ENCODE results near the gene SELENON. TPM values are rescaled to one million over a fixed set of nuclear protein-coding genes. Genes with fewer than 3 reads are reported as not detected.
A peak's percentile ranks its signal among the peaks of the same experiment; 100 is the strongest.

SELENON gene
- total and polyA plus RNA-seq, 7 experiments from 2014 or later, result 2.6 to 27.7 (median 25.2) TPM

DNA sequence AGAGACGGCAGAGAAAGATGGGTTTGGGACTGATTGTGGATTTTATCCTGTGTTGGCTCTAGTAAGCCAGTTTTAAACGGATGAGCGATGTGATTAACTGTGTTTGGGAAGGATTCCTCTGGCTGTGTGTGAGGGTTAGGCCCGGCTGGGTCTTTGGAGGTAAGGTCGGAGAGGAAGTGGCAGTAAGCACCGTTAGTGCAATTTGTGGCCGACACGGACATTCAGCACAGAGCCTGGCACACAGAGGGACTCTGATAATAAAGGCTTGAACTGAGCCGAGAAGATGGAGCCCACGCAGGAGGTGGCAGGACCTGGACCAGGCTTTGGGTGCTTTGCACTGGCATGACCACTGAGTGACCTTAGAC is 21.1 kb downstream of the SELENON start:
- H3K4me3 Mint-ChIP-seq, result peak overlapping the region; percentile 89 to 96 (median 93)
- intact Hi-C loops (cut with micrococcal nuclease), result loop anchor here in 1 of 2 donors (2.0 kb wide), 3 partner anchors 46 to 574 kb away; partner anchors contain the start of gene RSRP1
- DNase-seq (no peak), ATAC-seq (no peak)
- no peaks in the 10 kb centered on the region for H3K27me3 ChIP-seq (ENCODE audit: control insufficient read depth in 2 of 2, insufficient read depth in 2 of 2, low read length in 2 of 2)
- H3K4me3 ChIP-seq (ENCODE audit: low read length), result peak overlapping the region; percentile 97
- peaks cover 30 to 61% (median 46%) of the 10 kb centered on the region in 7 donors for H3K4me1 Mint-ChIP-seq
- peaks cover 0 to 12% (median 0%) of the 10 kb centered on the region in 11 donors for H3K9me3 Mint-ChIP-seq
- CTCF ChIA-PET, result interaction anchor here (1.0 to 3.8 kb wide), 4 partner anchors 11 to 212 kb away, joined by 3 to 11 read pairs (median 4); partner anchors contain the start of gene PAFAH2
- H3K27ac ChIP-seq (ENCODE audit: low read depth, low read length), result peak overlapping the region; percentile 91
- peaks cover 0 to 11% (median under 1%) of the 10 kb centered on the region in 3 experiments for H3K36me3 ChIP-seq (ENCODE audit: control insufficient read depth in 2 of 3, insufficient read depth in 3 of 3, low read length in 3 of 3)
- H3K9me3 ChIP-seq (ENCODE audit: control insufficient read depth in 2 of 3, low read length in 3 of 3), result no peaks in the 10 kb centered on the region
- H3K27me3 Mint-ChIP-seq, result no peaks in the 10 kb centered on the region
- POLR2A ChIA-PET, result interaction anchor here (0.6 to 3.8 kb wide), 17 partner anchors 10 to 589 kb away, joined by 3 to 32 read pairs (median 5); partner anchors contain the start of genes PAFAH2 and SYF2
- H3K27ac Mint-ChIP-seq, result peak overlapping the region; percentile 92 to 98 (median 94)
- H3K4me1 ChIP-seq (ENCODE audit: control insufficient read depth in 2 of 2, insufficient read depth in 2 of 2, low read length in 2 of 2), result peaks cover 19 to 28% of the 10 kb centered on the region in 2 donors
- H3K36me3 Mint-ChIP-seq, result peaks cover 0 to 6% (median 1%) of the 10 kb centered on the region in 5 donors

- Mint-ChIP-seq H3K4me3 (peak overlapping the region; percentile 89 to 96 (median 93)), H3K27me3 (no peaks in the 10 kb centered on the region), H3K4me1 (peaks cover 30 to 57% (median 44%) of the 10 kb centered on the region in 7 donors), H3K27ac (peak overlapping the region; percentile 92 to 98 (median 94)), H3K9me3 (peaks cover 0 to 12% (median 0%) of the 10 kb centered on the region in 11 donors), H3K36me3 (peaks cover 0 to 8% (median 4%) of the 10 kb centered on the region in 5 donors)
- ATAC-seq (no peak), DNase-seq (no peak)
- ChIA-PET POLR2A (interaction anchor here (0.6 to 3.8 kb wide), 4 partner anchors 10 to 102 kb away, joined by 3 to 32 read pairs (median 4); no protein-coding TSS in a partner anchor), CTCF (interaction anchor here (1.0 to 3.8 kb wide), 4 partner anchors 11 to 213 kb away, joined by 3 to 11 read pairs (median 4); partner anchors contain the start of gene PAFAH2)
- Histone ChIP-seq H3K4me1 (ENCODE audit: control insufficient read depth in 2 of 2, insufficient read depth in 2 of 2, low read length in 2 of 2) (peaks cover 19 to 28% of the 10 kb centered on the region in 2 donors), H3K9me3 (ENCODE audit: control insufficient read depth in 2 of 3, low read length in 3 of 3) (no peaks in the 10 kb centered on the region), H3K36me3 (ENCODE audit: control insufficient read depth in 2 of 3, insufficient read depth in 3 of 3, low read length in 3 of 3) (peaks cover 0 to 13% (median 7%) of the 10 kb centered on the region in 3 experiments), H3K4me3 (ENCODE audit: low read length) (peak overlapping the region; percentile 97), H3K27ac (ENCODE audit: low read depth, low read length) (peak overlapping the region; percentile 91), H3K27me3 (ENCODE audit: control insufficient read depth in 2 of 2, insufficient read depth in 2 of 2, low read length in 2 of 2) (no peaks in the 10 kb centered on the region)
- intact Hi-C loops (cut with micrococcal nuclease), result loop anchor here in 1 of 2 donors (2.0 kb wide), 3 partner anchors 47 to 575 kb away; partner anchors contain the start of gene RSRP1
Observed at GRCh38 chr1:25821630-25822091, 21.7 kb downstream of the SELENON start.

DNA sequence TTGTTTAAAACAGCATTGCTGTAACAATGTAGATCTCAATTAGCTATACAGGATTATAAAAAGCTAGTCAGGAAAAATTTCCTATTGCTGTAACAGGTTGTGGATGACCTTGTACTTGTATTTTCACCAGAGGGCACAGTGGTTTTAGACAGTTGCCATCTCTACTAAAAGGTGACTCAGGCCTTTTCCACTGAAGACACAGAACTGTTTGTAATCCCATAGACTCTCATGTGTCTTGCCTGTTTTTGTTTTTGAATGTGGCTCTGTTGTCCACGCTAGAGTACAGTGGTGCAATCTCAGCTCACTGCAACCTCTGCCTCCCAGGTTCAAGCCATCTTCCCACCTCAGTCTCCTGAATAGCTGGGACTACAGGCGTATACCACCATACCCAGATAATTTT is 25.6 kb downstream of the SELENON start:
- intact Hi-C loops (cut with micrococcal nuclease), result no loop called here
- ChIA-PET POLR2A (no interaction called here), CTCF (interaction anchor here (0.6 kb wide), 1 partner anchor 195 kb away, joined by 3 read pairs; no protein-coding TSS in a partner anchor)
- Mint-ChIP-seq H3K27ac (no peak overlapping the region), H3K36me3 (peaks cover under 1 to 31% (median 25%) of the 10 kb centered on the region in 5 donors), H3K4me1 (peaks cover 18 to 27% (median 18%) of the 10 kb centered on the region in 7 donors), H3K4me3 (no peak overlapping the region), H3K9me3 (peaks cover 0 to 4% (median 0%) of the 10 kb centered on the region in 11 donors), H3K27me3 (no peaks in the 10 kb centered on the region)
- Histone ChIP-seq H3K4me1 (ENCODE audit: control insufficient read depth in 2 of 2, insufficient read depth in 2 of 2, low read length in 2 of 2) (peaks cover 13 to 14% of the 10 kb centered on the region in 2 donors), H3K27me3 (ENCODE audit: control insufficient read depth in 2 of 2, insufficient read depth in 2 of 2, low read length in 2 of 2) (no peaks in the 10 kb centered on the region), H3K36me3 (ENCODE audit: control insufficient read depth in 2 of 3, insufficient read depth in 3 of 3, low read length in 3 of 3) (peaks cover 9 to 48% (median 11%) of the 10 kb centered on the region in 3 experiments), H3K4me3 (ENCODE audit: low read length) (no peak overlapping the region), H3K27ac (ENCODE audit: low read depth, low read length) (no peak overlapping the region), H3K9me3 (ENCODE audit: control insufficient read depth in 2 of 3, low read length in 3 of 3) (no peaks in the 10 kb centered on the region)
- ATAC-seq (no peak), DNase-seq (no peak)

- ChIA-PET POLR2A (no interaction called here), CTCF (no interaction called here)
- H3K4me1 Mint-ChIP-seq, result peaks cover 8 to 28% (median 17%) of the 10 kb centered on the region in 7 donors
- Histone ChIP-seq H3K36me3 (ENCODE audit: control insufficient read depth in 2 of 3, insufficient read depth in 3 of 3, low read length in 3 of 3) (peaks cover 9 to 58% (median 11%) of the 10 kb centered on the region in 3 experiments), H3K27me3 (ENCODE audit: control insufficient read depth in 2 of 2, insufficient read depth in 2 of 2, low read length in 2 of 2) (no peaks in the 10 kb centered on the region), H3K27ac (ENCODE audit: low read depth, low read length) (no peak overlapping the region), H3K4me3 (ENCODE audit: low read length) (no peak overlapping the region), H3K4me1 (ENCODE audit: control insufficient read depth in 2 of 2, insufficient read depth in 2 of 2, low read length in 2 of 2) (peaks cover 6 to 9% of the 10 kb centered on the region in 2 donors), H3K9me3 (ENCODE audit: control insufficient read depth in 2 of 3, low read length in 3 of 3) (no peaks in the 10 kb centered on the region)
- H3K27me3 Mint-ChIP-seq, result no peaks in the 10 kb centered on the region
- no peak overlapping the region for H3K27ac Mint-ChIP-seq
- peaks cover 5 to 40% (median 30%) of the 10 kb centered on the region in 5 donors for H3K36me3 Mint-ChIP-seq
- no peak overlapping the region for H3K4me3 Mint-ChIP-seq
- DNase-seq (no peak), ATAC-seq (no peak)
- intact Hi-C loops (cut with micrococcal nuclease), result no loop called here
- H3K9me3 Mint-ChIP-seq, result peaks cover 0 to under 1% (median 0%) of the 10 kb centered on the region in 11 donors
Observed at GRCh38 chr1:25826571-25826970, 26.6 kb downstream of the SELENON start.

DNA sequence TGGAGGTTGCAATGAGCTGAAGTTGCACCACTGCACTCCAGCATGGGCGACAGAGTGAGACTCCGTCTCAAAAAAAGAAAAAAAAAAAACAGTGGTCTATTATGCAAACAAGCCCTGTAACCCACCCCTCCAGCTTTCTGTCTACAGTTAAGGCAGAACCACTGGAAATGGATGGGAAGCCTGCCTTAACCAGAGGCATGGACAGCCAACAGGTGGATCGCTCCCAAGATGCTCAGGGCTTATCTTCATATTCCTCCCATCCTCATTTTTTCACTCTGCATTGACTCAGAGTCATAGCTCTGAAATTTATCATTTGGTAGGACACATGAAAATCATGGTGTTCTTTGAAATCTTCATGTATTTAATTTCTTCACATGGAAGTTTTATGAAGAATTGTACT is 28.5 kb downstream of the SELENON start:
- peaks cover under 1 to 28% (median 24%) of the 10 kb centered on the region in 7 donors for H3K4me1 Mint-ChIP-seq
- ATAC-seq (no peak), DNase-seq (no peak)
- no peaks in the 10 kb centered on the region for H3K9me3 Mint-ChIP-seq
- CTCF ChIA-PET, result no interaction called here
- peaks cover 0 to 14% of the 10 kb centered on the region in 2 donors for H3K4me1 ChIP-seq (ENCODE audit: control insufficient read depth in 2 of 2, insufficient read depth in 2 of 2, low read length in 2 of 2)
- intact Hi-C loops (cut with micrococcal nuclease), result no loop called here
- H3K36me3 ChIP-seq (ENCODE audit: control insufficient read depth in 2 of 3, insufficient read depth in 3 of 3, low read length in 3 of 3), result peaks cover 9 to 75% (median 19%) of the 10 kb centered on the region in 3 experiments
- no peaks in the 10 kb centered on the region for H3K27me3 Mint-ChIP-seq
- no peaks in the 10 kb centered on the region for H3K9me3 ChIP-seq (ENCODE audit: control insufficient read depth in 2 of 3, low read length in 3 of 3)
- H3K4me3 Mint-ChIP-seq, result no peak overlapping the region
- H3K27me3 ChIP-seq (ENCODE audit: control insufficient read depth in 2 of 2, insufficient read depth in 2 of 2, low read length in 2 of 2), result no peaks in the 10 kb centered on the region
- H3K4me3 ChIP-seq (ENCODE audit: low read length), result no peak overlapping the region
- no peak overlapping the region for H3K27ac ChIP-seq (ENCODE audit: low read depth, low read length)
- H3K27ac Mint-ChIP-seq, result no peak overlapping the region
- H3K36me3 Mint-ChIP-seq, result peaks cover 5 to 46% (median 32%) of the 10 kb centered on the region in 5 donors
- POLR2A ChIA-PET, result interaction anchor here (0.6 to 5.4 kb wide), 2 partner anchors 8 to 89 kb away, joined by 3 to 32 read pairs; partner anchors contain the start of gene MTFR1L

GRCh38 chr1:25829046-25829445 is 29.1 kb downstream of the SELENON start:
- Histone ChIP-seq H3K27ac (ENCODE audit: low read depth, low read length) (no peak overlapping the region), H3K4me1 (ENCODE audit: control insufficient read depth in 2 of 2, insufficient read depth in 2 of 2, low read length in 2 of 2) (peaks cover 0 to 14% of the 10 kb centered on the region in 2 donors), H3K4me3 (ENCODE audit: low read length) (no peak overlapping the region), H3K27me3 (ENCODE audit: control insufficient read depth in 2 of 2, insufficient read depth in 2 of 2, low read length in 2 of 2) (no peaks in the 10 kb centered on the region), H3K9me3 (ENCODE audit: control insufficient read depth in 2 of 3, low read length in 3 of 3) (no peaks in the 10 kb centered on the region), H3K36me3 (ENCODE audit: control insufficient read depth in 2 of 3, insufficient read depth in 3 of 3, low read length in 3 of 3) (peaks cover 9 to 75% (median 19%) of the 10 kb centered on the region in 3 experiments)
- Mint-ChIP-seq H3K27me3 (no peaks in the 10 kb centered on the region), H3K4me1 (peaks cover 0 to 24% (median 21%) of the 10 kb centered on the region in 7 donors), H3K4me3 (no peak overlapping the region), H3K27ac (peak overlapping the region in 1 of 9 donors; percentile 10), H3K36me3 (peaks cover 5 to 48% (median 32%) of the 10 kb centered on the region in 5 donors), H3K9me3 (no peaks in the 10 kb centered on the region)
- CTCF ChIA-PET, result no interaction called here
- no peak for ATAC-seq
- POLR2A ChIA-PET, result interaction anchor here (0.6 to 5.4 kb wide), 2 partner anchors 9 to 89 kb away, joined by 3 to 32 read pairs; partner anchors contain the start of gene MTFR1L
- no peak for DNase-seq
- intact Hi-C loops (cut with micrococcal nuclease), result no loop called here

Measured in naive thymus-derived CD4-positive, alpha-beta T cell (primary cell).